Mesenteric fat pad (tissue), 1 donor: Measurements from ENCODE around the gene TANC1. TPM values are rescaled to one million over a fixed set of nuclear protein-coding genes. Genes with fewer than 3 reads are reported as not detected.

Experiments
- DNase-seq: peaks from one replicate; pipeline ENCODE4 v3.0.0-alpha.2; 2020; ENCODE audit warnings: low spot score
- total RNA-seq: library from RNA; stranded (reverse); fragmentation: NEBNext Ultra II Directional; extraction: Animal tissue kit (Norgen Biotek cat#: 25700); gene quantifications from one replicate; pipeline ENCODE4 v1.2.1, GENCODE V29; 2021
- donor health status: DM: yes; HTN: yes; CAD: no.

The TANC1 gene
- total RNA-seq, 1 donor from 2014 or later, result 27.9 TPM

- no peak for DNase-seq
These were observed 85.0 kb downstream of the TANC1 start for GRCh38 chr2:159053161-159054031.

- DNase-seq, result no peak
These were observed 85.5 kb downstream of the TANC1 start for GRCh38 chr2:159054032-159054334.

GRCh38 chr2:159054985-159055384 is 86.5 kb downstream of the TANC1 start:
- no peak for DNase-seq

- no peak for DNase-seq
These were observed 92.1 kb downstream of the TANC1 start for GRCh38 chr2:159060518-159060917.

GRCh38 chr2:159063677-159064076 is 95.2 kb downstream of the TANC1 start:
- no peak for DNase-seq

GRCh38 chr2:159064446-159065301 is 96.2 kb downstream of the TANC1 start:
- no peak for DNase-seq

- DNase-seq, result no peak
These were observed 96.9 kb downstream of the TANC1 start for GRCh38 chr2:159065313-159065712.

GRCh38 chr2:159065891-159066290 is 97.5 kb downstream of the TANC1 start:
- DNase-seq, result no peak

GRCh38 chr2:159066541-159067156 is 98.2 kb downstream of the TANC1 start:
- no peak for DNase-seq

- DNase-seq, result no peak
These were observed 99.5 kb downstream of the TANC1 start for GRCh38 chr2:159067971-159068370.

- DNase-seq, result no peak
These were observed 100.8 kb downstream of the TANC1 start for GRCh38 chr2:159069229-159069628.

- DNase-seq, result no peak
These were observed 101.8 kb downstream of the TANC1 start for GRCh38 chr2:159070235-159070634.

- DNase-seq, result no peak
These were observed 102.9 kb downstream of the TANC1 start for GRCh38 chr2:159071190-159071915.

- DNase-seq, result no peak
These were observed 104.4 kb downstream of the TANC1 start for GRCh38 chr2:159072795-159073194.

- DNase-seq, result no peak
These were observed 104.8 kb downstream of the TANC1 start for GRCh38 chr2:159073256-159073655.

- no peak for DNase-seq
These were observed 106.2 kb downstream of the TANC1 start for GRCh38 chr2:159074605-159075004.

GRCh38 chr2:159075727-159076126 is 107.3 kb downstream of the TANC1 start:
- no peak for DNase-seq

- no peak for DNase-seq
These were observed 107.8 kb downstream of the TANC1 start for GRCh38 chr2:159076241-159076640.

GRCh38 chr2:159077869-159078268 is 109.4 kb downstream of the TANC1 start:
- no peak for DNase-seq

GRCh38 chr2:159078443-159078842 is 110.0 kb downstream of the TANC1 start:
- DNase-seq, result no peak

- no peak for DNase-seq
These were observed 112.2 kb downstream of the TANC1 start for GRCh38 chr2:159080641-159081040.
